ENCODE results near the gene CTDNEP1. TPM values are rescaled to one million over a fixed set of nuclear protein-coding genes. Genes with fewer than 3 reads are reported as not detected.
A peak's percentile ranks its signal among the peaks of the same experiment; 100 is the strongest.

Gene CTDNEP1
- total RNA-seq, 1 donor from 2014 or later = 64.6 TPM

DNA sequence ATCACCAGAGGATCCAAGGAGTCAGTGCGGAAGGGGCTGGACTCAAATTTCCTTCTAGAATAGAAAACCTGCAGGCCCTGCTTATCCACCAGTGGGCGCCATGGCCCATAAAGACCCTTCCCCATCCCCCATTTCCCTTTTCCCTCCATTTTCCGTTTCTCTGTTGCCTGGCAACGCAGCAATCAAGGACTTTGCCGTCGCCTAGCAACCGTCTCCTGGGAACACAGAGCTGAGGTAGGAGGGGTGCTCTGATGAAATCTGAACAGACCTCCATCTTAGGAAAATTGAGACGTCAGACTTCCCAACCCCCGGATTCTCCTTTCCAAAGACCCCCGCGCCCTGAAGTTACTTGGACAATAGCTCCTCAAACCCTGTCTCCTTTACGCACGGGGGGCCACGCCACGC lies 37.6 kb downstream of the CTDNEP1 start:
- DNase-seq (ENCODE audit: extremely low spot score in 2 of 2) = no peak
- H3K4me3 ChIP-seq = peak overlapping the region; percentile 54 to 55
- H3K4me1 ChIP-seq = peaks cover 61% of the 10 kb centered on the region
- no peak for TF ChIP-seq POLR2AphosphoS5 (IDR thresholded peaks at IDR 0.05; ENCODE audit: insufficient read depth in 1 of 2, low read depth in 1 of 2)
- TF ChIP-seq, protein P1, sequence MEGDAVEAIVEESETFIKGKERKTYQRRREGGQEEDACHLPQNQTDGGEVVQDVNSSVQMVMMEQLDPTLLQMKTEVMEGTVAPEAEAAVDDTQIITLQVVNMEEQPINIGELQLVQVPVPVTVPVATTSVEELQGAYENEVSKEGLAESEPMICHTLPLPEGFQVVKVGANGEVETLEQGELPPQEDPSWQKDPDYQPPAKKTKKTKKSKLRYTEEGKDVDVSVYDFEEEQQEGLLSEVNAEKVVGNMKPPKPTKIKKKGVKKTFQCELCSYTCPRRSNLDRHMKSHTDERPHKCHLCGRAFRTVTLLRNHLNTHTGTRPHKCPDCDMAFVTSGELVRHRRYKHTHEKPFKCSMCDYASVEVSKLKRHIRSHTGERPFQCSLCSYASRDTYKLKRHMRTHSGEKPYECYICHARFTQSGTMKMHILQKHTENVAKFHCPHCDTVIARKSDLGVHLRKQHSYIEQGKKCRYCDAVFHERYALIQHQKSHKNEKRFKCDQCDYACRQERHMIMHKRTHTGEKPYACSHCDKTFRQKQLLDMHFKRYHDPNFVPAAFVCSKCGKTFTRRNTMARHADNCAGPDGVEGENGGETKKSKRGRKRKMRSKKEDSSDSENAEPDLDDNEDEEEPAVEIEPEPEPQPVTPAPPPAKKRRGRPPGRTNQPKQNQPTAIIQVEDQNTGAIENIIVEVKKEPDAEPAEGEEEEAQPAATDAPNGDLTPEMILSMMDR (IDR thresholded peaks at IDR 0.05) = peak in 1 of 3 experiments; percentile 16
- intact Hi-C loops (cut with DNase I) = no loop called here
- no peaks in the 10 kb centered on the region for H3K9me3 ChIP-seq
- H3K27ac ChIP-seq = peak overlapping the region; percentile 99
- no peaks in the 10 kb centered on the region for H3K36me3 ChIP-seq
- no peaks in the 10 kb centered on the region for H3K27me3 ChIP-seq

DNA sequence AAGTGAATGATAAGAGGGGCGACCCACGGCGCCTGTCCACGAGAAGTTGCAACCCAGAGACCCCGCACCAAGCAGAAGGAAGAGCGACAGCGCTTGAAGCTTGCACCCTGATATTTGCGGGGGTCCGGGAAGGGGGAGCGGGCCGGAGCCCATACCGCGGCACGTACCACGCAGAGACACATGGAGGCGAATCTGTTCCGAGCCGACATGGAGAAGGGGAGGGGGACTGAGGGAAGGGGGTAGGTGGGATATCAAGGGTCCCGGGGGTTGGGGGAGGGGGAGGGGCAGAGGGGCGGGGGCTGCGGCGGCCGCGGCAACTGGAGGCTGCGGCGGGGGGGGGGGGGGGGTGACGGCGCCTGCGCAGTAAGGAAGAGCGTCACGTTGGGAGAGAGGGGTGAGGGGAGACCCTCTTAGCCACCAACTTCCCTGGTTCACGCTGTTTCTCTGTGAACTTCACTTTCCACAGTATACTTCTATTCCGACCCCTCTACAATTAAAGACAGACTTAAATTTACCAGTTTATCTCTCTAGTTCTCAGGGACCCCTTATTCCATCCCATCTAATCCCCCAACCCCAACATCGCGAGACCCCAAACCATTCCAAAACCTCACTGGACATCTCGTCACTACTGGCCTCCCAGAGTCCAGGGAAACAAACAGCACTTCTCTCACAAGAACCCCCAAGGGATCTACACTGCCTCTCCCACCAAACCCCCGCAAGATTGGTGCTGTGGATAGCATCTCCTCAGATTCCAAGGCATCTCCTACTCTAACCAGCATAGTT lies 39.9 kb downstream of the CTDNEP1 start:
- Histone ChIP-seq H3K4me1 (peaks cover 58% of the 10 kb centered on the region), H3K27ac (no peak overlapping the region)

DNA sequence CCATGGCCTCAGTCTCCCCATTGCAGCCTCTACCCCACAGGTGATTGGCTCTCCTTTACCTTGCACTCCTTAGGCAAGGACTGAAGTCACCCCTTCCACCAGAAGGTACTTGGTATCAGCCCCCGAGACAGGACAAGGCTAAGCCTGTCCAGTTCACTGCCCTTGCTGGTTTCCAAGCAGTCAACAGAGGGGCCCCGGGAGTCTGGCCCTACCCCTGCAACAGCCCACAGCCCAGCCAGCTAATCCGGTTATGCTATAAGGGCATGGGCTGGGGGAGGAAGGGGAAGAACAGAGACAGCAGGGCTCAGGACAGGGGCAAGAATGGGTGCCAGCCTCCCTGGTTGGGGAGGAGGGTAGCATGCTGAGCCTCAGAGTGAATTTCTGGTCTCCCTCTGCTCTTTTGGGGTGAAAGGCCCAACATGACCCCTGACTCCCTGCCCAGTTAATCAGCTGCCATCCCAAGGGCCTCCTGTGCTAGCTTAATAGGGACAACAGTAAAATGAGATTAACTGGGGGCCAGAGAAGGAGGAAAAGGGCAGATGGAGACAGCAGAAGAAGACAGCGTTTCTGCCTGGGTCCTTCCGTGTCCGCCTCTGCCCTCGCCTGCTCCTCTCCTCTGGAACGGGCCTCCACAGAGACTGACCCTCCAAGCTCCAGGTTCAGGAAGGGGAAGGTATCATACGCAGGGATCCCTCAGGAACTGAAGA lies 42.6 kb downstream of the CTDNEP1 start:
- intact Hi-C loops (cut with DNase I) = no loop called here
- peaks cover 55% of the 10 kb centered on the region for H3K4me1 ChIP-seq
- H3K4me3 ChIP-seq = no peak overlapping the region
- H3K27me3 ChIP-seq = no peaks in the 10 kb centered on the region
- H3K27ac ChIP-seq = peak overlapping the region; percentile 57
- H3K9me3 ChIP-seq = no peaks in the 10 kb centered on the region
- H3K36me3 ChIP-seq = no peaks in the 10 kb centered on the region
- no peak for DNase-seq (ENCODE audit: extremely low spot score in 2 of 2)
- TF ChIP-seq POLR2AphosphoS5 (IDR thresholded peaks at IDR 0.05; ENCODE audit: insufficient read depth in 1 of 2, low read depth in 1 of 2) (no peak), POLR2A (IDR thresholded peaks at IDR 0.05) (no peak)
- TF ChIP-seq, protein P1 (IDR thresholded peaks at IDR 0.05) = no peak

More for the DNA sequence above, 39.9 kb downstream of the CTDNEP1 start:
- Histone ChIP-seq H3K9me3 (no peaks in the 10 kb centered on the region), H3K4me3 (peak overlapping the region; percentile 24 to 29), H3K27me3 (no peaks in the 10 kb centered on the region), H3K36me3 (no peaks in the 10 kb centered on the region)
- intact Hi-C loops (cut with DNase I) = no loop called here
- no peak for DNase-seq (ENCODE audit: extremely low spot score in 2 of 2)
- no peak for TF ChIP-seq POLR2AphosphoS5 (IDR thresholded peaks at IDR 0.05; ENCODE audit: insufficient read depth in 1 of 2, low read depth in 1 of 2)
- TF ChIP-seq POLR2A (IDR thresholded peaks at IDR 0.05) = no peak
- TF ChIP-seq, protein P1 (IDR thresholded peaks at IDR 0.05) = no peak

DNA sequence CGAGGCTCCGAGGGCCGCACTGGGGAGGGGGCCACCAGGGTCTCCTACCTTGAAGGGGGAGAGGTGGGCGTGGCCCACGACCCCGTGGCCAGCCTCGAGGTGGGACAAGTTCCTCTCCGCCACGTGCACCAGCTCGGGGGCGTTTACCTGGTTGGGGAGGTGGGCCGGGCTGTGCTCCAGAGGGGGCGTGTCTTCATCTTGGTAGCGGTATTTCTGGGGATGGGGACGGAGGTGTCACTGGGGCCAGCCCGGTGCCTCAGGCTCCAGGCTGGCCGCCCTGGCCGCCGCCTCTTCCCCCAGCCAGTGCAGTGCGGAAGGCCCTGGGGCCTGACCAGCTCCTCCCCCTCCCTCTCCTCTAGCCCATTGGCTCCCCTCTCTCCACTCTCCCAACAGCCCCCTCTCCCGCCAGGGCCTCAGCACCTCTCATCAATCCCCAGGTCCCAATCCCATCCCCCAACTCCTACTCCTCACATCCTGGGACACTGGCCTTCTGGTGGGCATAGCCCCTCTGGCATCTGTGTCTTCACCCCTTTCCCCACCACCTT lies 43.4 kb downstream of the CTDNEP1 start:
- Histone ChIP-seq H3K27ac (peak overlapping the region; percentile 57), H3K9me3 (no peaks in the 10 kb centered on the region), H3K27me3 (no peaks in the 10 kb centered on the region), H3K36me3 (peaks cover 0 to 7% of the 10 kb centered on the region in 2 donors), H3K4me3 (peak overlapping the region in 1 of 2 donors; percentile 21), H3K4me1 (peaks cover 52% of the 10 kb centered on the region)
- TF ChIP-seq POLR2AphosphoS5 (IDR thresholded peaks at IDR 0.05; ENCODE audit: insufficient read depth in 1 of 2, low read depth in 1 of 2) = no peak
- TF ChIP-seq POLR2A (IDR thresholded peaks at IDR 0.05) = no peak
- TF ChIP-seq, protein P1 (IDR thresholded peaks at IDR 0.05) = no peak
- intact Hi-C loops (cut with DNase I) = no loop called here
- no peak for DNase-seq (ENCODE audit: extremely low spot score in 2 of 2)

Measured in vagina (tissue), 2 donors.